Measurements from ENCODE around the gene DARS1.
"Not testable (repeated sequence)": the region's sequence is repeated elsewhere in the genome, so short reads cannot be mapped to it uniquely, and the experiment has no call there.

Gene DARS1

DNA sequence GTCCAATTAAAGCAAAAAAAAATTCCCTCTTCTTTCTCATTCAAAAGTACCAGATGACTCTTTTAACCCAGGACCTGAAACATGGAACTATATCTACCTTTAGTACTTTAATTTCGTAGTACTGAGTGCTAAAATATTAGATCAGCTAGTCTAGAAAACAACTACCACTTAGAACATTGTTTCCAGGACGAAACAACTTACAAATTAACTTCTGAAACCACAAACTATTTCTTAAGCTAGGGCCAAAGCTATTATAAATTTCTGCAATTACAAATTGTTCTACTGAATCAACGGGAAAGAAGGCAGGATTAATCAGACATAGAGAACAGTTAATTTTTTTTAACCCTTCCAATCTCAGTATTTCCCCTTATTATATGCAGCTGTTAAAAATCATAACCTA, 39.9 kb downstream of the DARS1 start:
- DNase-seq (ENCODE audit: low spot score): no peak

DNA sequence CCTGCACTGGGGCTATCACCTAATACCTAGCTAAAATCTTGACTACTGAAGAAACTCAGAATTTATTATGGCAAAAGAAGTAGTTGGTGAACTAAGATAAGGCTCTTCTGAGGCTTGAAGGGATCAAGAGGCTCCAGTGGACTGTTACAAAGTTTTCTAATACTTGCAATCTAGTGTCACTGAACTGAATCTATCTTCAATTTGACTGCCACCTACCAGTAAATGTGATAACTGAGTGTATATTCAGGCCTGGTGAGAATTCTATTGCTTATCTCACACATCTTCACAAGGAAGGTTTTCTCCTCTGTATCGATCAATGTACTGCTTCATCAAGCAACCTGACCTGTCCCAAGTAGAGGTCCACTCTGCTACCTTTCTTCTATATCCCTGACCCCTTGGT, 40.8 kb downstream of the DARS1 start:
- DNase-seq (ENCODE audit: low spot score): no peak

DNA sequence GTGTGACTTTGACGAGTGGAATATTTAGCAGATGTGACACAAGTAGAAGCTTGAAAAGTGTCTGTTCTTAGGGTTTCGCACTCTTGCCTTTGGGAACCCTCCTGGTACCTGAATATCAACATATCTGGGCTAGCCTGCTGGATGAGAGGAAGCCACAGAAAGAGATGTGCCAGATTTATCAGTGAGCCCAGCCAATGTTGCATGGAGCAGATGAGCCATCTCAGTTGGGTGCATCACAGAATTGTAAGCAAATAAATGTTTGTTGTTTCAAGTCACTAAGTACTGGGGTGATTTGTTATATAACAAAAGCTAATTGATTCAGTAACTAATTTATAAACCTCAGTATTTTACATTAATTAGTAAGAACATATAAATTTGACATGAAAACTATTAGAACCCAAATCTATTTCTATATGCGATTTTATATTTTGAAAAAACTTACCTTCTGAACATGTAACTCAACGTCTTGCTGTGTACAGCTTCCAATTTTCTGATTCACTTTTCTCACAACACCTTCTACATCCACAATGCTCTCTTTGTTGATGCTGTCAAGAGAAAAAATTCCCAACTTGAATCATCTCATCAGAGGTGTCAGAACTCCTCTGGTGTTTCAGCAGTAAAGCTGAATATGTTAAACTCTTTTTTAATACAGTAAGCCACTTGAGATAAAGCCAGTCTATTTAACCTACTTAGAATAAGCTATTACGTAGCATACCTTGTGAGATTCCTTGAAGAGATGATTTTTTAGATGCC, 42.3 kb downstream of the DARS1 start:
- no peak for DNase-seq (ENCODE audit: low spot score)

DNA sequence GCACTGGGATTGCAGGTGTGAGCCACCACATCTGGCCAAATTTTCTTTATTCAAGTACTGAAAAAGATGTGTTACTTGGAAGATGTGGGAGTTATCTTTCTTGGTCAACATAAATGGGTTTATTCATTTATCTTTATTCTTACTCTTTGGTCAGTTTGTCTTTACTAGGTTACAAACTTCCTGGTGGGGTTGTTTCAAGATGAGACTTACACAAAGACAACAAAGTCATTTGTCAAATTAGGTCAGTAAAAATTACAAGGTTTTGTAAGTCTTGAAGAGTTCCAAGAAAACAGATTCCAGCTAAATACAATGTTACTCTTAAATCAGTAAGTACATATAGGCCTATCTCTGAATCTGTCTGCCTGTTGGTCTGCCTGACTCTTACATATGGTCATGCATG, 48.9 kb downstream of the DARS1 start:
- no peak for DNase-seq (ENCODE audit: low spot score)

DNA sequence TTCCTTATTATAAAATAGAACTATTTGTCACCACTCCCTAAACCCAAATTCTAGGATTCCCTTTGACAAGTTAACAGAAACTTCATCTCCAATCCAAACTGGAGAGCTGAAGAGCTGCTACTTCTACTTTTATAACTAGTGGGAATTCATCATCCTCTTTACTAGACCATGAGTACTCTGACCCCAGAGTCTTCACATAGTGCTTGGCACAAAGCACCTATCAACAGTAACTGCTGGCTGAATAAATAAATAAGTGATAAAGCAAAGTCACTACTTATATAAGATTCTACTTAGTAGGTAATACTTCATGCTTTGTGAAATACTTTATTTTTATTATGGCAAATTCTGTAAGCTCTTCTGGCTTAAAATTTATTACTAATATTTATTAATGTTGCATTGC, 49.5 kb downstream of the DARS1 start:
- no peak for DNase-seq (ENCODE audit: low spot score)

DNA sequence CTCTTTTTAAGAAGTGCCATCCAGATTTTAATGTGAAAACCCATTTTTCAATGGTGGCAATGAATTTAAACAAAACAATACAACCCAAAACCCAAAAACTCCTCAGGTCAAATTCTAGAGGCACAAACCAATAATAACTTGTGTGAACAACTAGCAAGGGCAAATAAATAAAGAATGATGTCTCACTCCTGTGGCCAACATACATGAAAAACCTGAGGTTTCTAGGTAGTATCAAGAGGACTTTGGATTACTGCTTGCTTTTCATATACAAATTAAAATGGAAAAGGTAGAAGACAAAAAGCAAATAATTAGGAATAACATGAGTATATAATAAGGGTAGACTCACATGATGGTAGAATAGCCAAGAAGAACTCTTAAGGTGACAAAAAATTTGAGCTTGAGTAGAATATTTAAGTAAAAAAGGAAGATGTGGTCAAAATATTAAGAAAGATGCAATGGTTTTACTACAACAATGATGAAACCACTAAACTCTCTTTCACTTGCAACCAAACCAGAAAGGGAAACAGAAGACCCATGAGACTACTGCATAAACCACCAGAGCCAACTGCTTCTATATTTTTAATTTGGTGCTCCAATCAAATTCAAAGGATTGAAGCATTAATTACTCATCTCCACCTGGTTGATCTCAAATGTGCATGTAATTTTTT, 53.5 kb downstream of the DARS1 start:
- no peak for DNase-seq (ENCODE audit: low spot score)

DNA sequence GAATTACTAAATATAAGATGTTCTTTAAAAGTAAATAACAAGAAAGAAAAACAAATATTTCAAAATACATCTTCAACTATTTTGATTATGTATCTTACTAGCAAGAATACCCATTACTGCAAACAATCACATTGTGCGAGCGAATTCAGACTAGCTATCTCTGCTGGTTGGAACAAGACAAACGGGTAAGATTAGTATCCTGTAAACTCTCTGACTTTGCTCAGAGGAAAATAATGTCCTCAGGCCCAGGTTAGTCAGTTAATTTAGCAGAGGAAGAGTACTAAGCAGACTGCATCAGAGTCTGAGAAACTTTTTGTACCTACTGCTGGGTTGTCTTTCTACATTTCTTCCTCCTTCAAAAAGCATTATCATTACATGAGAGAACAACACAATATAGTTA, 58.8 kb downstream of the DARS1 start:
- DNase-seq (ENCODE audit: low spot score): no peak

DNA sequence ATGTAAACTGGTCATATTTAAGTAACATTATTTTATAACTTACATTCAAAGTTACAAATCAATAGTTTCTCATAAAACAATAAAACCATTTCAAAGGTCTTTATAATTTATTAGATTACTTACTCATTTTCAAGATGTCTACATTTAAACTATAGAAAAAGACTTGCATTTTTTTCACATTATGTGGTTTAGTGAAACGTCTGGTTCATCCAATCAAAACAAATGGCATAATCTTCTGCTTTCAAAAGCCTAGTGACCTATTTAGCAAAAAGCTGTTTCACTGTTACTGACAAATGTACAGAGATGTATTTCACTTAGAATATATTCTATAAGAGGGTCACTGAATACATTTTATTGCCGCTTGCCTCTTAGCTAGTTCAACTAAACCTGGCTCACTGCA, 59.9 kb downstream of the DARS1 start:
- no peak for DNase-seq (ENCODE audit: low spot score)

DNA sequence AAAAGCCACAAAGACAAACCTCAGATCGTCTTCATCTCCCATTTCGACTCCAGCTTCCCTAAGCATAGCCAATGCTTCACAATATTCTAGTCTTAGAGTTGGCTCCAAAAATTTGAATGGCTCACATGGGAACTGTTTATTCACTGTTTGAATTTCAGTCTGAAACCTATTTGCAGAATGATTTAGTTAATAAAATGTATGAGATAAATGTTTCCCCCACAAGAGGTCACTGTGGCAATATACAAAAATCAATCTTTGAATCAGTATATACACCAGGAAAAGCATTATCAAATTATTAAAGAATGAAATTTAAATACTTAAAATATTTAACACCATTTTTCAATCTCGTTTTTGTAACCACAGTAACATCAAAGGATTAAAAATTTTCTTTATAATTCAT, 69.2 kb downstream of the DARS1 start:
- peak; percentile 24 for DNase-seq (ENCODE audit: low spot score)

DNA sequence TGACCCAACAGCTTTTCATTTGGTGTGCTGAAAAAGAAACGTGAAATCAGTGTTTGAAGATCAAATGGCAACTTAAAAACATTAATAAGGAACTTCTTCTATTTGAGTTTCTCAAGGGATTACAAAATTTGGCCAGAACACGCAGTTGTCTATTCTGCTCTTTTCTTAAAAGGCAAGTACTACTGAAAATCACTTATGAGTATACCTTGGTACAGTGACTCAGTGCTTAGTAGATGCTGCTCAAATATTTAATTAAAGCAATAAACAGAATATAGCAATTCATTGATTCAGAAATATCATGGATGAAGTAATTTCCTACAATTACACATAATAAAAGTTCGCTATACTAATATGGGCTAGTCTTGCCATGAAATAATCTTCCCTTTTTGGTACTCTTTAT, 70.9 kb downstream of the DARS1 start:
- no peak for DNase-seq (ENCODE audit: low spot score)

DNA sequence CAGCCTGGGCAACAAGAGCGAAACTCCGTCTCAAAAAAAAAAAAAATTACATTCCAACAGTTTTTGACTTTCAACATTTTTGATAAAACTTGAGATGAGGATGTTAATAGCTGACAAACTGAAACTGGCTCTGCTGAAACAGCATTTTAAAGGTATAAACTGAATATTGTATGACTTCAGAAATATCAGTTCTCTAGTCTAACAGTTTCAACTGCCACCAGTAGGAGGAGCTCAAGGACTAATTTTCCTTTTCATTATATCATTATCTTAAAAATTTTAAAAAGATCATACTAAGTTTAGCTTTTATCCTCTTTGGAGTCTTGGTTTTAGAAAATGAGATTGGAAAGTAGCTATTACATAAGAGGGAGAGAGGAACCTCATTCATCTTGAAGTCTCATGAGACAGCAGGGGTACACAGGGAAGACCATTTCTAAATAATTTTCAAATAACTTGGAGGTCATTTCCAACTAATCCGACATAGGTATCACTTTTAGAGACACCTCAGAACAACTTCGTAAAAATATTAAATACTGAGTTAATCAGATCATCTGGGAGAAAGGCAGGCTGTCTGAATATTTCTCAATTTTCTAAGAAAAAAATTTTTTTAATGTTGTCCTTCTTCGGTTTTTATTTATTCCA, 71.6 kb downstream of the DARS1 start:
- DNase-seq (ENCODE audit: low spot score): peak; percentile 71

DNA sequence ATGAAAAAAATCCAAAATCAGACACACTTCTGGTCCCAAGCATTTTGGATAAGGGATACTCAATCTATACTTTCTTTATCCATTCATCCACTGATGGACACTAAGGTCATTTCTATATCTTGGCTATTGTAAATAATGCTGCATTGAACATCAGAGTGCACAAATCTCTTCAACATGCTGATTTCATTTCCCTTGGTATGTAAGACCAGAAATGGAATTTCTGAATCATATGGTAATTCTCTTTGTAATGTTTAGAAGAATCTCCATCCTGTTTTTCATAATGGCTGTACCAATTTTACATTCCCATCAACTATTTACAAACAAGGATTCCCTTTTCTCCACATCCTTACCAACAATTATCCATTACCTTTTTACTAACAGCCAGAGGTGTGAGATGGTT, 75.5 kb downstream of the DARS1 start:
- DNase-seq (ENCODE audit: low spot score): no peak

DNA sequence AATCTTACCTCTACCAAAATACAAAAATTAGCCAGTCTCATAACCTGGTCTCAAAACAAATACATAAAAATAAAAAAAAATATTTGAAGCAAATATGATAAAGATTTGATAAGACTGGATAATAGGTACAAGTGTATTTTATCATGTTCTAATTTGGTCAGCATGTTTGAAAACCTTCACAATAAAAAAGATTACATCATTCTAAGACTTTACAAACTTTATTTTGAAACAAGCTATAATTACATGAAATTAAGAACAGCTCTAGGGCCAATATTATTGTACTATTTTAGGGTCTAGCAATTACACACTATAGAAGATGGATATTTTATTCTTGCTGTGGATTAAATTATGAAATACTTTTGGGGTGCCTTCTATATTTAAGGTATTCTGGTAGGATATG, 79.7 kb downstream of the DARS1 start:
- DNase-seq (ENCODE audit: low spot score): no peak

DNA sequence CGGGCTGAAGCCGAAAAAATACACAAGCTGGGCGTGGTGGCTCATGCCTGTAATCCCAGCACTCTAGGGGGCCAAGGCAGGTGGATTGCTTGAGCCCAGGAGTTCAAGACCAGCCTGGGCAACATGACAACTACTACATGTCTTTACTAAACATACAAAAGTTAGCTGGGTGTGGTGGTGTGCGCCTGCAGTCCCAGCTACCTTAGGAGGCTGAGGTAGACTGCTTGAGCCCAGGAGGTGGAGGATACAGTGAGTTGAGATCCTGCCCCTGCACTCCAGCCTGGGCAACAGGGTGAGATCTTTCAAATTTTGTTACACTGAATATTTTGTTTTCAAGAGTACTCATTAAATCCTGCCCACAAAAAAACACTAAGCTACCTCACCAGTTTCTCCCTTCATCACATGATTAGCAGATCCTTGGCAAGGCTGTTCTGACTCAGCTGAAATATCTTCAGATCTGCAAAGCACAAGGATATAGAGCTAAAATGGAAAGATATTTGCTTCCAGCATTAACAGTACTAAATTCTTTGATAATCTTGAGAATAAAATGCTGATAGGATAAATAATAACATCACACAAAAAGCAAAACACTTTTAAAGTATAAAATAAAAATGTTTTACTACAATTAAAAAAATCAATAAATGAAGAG, 81.0 kb downstream of the DARS1 start:
- DNase-seq (ENCODE audit: low spot score): no peak

DNA sequence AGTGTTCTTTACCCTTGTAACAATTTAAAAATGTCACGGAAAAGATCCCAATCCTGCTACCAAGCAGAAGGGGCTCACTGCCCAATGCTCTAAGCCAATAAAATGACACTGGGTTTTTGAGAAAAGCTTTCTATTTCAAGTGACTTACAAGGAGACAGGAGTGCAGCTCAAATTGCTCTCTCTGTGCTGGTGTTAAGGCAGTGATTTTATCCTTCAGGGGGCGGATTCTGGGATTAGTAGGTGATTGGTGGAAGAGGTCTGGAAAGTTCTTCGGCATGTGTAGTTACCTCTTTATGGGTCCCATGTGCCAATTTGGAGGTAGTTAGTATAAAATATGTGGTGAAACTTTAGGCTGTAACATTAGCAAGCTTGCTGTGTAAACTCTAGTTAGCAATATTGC, 81.8 kb downstream of the DARS1 start:
- DNase-seq (ENCODE audit: low spot score): no peak

DNA sequence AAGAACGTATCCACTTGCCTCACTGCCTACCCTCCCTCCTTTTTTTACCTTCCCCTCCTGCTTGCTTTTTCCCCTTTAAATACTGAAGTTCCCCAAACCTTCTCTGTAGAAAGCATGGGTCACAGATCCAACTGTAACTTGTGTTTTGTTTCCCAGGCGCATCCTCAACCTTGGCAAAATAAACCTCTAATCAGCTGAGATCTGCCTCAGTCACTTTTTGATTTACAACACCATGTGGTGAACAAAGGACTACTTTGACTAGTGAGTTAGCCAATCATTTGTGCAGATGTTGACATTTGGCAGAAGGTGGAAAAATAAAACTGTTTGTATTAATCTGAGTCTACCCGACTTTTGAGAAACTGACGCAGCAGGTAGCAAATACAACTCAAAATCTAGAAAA, 85.9 kb downstream of the DARS1 start:
- DNase-seq (ENCODE audit: low spot score): no peak

DNA sequence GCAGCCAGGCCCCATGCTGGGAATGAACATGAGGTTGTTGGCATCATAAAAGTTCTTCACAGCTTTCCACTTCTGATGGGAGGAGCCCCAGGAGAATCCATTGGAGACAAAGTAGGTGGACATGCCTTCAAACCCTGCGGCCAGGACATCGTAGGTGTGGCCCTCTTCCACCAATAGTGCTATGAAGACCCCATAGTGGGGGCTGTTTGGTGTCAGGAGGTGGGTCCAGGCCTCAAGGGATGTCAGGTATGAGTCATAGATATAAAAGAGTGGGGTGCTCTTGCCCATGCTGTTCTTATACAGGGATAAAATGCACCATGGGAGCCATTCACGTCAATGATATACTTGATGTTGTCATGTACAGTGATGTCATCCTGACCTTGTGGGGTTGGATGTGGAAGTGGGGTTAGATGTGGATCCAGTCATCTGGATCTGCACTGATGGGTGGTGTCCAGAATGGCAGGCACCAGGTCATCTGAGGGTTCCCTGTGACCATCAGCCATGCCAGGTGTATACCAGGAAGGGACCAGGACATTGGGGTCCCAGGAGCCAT, 87.1 kb downstream of the DARS1 start:
- no peak for DNase-seq (ENCODE audit: low spot score)

DNA sequence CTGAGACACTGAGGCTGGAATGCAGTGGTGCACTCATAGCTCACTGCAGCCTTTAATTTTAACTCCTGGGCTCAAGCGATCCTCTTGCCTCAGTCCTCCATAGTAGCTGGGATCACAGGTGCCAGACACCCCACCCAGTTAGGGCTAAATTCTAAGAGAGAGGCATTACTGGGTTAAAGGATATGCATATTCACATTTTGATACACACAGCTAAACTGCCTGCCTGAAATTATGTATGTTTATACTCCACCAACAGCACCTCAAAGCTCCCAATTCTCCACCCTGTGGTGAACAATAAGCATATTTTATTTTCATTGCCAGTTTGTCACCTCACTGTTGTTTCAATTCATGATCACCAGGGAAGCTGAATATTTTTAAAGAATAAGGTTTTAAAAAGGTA, 90.5 kb downstream of the DARS1 start:
- no peak for DNase-seq (ENCODE audit: low spot score)

DNA sequence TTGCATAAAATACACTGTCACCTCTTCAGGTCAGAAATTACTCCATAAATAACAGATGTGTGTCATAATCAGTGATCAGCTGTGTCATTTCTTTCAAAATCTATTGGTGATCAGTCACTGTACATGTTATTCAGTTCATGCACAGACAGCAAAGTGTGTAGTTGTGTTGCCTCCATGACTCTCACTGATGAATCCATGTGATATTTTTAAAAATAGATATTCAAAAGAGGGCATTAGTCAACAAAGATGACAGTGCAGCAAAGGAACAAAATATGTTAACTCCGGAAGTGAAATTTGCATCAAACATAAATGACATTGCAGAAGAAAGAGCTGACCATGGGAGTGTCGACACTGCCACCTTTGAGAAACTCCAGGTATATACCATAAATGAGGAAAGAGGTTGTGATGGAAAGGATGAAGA, 92.0 kb downstream of the DARS1 start:
- no peak for DNase-seq (ENCODE audit: low spot score)

DNA sequence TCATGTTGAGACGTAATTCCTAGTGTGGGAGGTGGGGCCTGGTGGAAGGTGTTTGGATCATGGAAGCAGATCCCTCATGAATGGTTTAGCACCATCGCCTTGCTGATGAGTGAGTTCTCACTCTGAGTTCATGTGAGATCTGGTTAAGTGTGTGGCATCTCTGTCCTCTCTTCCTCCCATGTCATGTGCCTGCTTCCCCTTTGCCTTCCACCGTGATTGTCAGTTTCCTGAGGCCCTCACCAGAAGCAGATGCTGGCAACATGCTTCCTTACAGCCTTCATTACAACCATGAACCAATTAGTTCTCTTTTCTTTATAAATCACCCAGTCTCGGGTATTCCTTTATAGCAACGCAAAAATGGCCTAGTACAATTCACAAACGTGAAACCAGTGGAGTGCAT, 94.6 kb downstream of the DARS1 start:
- no peak for DNase-seq (ENCODE audit: low spot score)

DNA sequence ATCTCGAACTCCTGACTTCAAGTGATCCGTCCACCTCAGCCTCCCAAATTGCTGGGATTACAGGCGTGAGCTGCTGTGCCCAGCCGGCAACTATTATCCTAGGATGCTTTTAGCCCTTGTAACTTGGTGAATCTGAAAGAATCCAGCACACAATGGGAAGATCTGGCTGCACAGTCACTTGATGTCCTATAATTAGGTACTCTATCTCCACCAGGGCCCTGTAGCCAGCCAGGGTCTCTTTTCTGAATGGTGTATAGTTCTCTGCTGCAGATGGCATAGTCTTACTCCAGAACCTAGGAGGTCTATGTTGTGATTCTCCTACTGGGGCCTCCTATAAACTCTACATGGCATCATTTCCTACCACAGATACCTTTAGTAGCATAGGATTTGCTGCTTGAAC, 95.3 kb downstream of the DARS1 start:
- DNase-seq (ENCODE audit: low spot score): no peak

DNA sequence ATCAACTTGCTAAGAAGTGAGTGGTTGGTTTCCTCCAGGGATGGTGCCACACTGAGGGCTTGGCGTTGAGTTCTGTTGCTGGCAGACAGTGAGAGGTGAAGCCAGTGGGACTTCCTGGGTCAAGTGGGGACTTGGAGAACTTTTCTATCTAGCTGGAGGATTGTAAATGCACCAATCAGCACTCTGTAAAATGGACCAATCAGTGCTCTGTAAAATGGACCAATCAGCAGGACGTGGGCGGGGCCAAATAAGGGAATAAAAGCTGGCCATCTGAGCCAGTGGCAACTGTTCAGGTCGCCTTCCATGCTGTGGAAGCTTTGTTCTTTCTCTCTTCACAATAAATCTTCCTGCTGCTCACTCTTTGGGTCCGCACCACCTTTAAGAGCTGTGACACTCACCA, 96.8 kb downstream of the DARS1 start:
- DNase-seq (ENCODE audit: low spot score): not testable (repeated sequence)

DNA sequence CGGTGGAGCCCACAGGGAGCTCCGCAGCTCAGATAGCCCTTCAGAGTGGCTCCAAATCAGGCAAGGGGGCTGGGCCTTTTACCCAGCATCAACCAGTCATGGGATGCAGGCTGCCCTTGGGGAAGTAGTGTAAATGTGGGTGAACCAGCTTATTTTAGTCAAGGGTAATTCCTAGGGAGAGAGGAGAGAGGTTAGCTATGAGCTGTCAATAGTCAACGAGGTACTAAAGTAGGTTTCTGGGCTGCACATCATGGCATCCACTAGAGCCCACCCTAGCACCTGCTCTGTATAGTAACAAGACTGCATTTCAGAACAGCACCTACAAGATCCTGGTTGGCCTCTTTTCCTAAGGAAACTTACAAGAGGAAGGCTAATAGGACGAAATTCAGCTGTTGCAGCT, 99.7 kb downstream of the DARS1 start:
- DNase-seq (ENCODE audit: low spot score): no peak

Data from hematopoietic multipotent progenitor cell treated with erythropoietin and hydrocortisone succinate and interleukin-3 and kit ligand, for 17 days (in vitro differentiated cells).